UCSD-AML1 (cell line): ENCODE results near the gene TMF1.

Experiments
- DNase-seq: peaks from one replicate; lab custom pipeline; 2025; ENCODE audit not compliant: unreplicated experiment; lab: John Stamatoyannopoulos, UW

Gene TMF1

DNA sequence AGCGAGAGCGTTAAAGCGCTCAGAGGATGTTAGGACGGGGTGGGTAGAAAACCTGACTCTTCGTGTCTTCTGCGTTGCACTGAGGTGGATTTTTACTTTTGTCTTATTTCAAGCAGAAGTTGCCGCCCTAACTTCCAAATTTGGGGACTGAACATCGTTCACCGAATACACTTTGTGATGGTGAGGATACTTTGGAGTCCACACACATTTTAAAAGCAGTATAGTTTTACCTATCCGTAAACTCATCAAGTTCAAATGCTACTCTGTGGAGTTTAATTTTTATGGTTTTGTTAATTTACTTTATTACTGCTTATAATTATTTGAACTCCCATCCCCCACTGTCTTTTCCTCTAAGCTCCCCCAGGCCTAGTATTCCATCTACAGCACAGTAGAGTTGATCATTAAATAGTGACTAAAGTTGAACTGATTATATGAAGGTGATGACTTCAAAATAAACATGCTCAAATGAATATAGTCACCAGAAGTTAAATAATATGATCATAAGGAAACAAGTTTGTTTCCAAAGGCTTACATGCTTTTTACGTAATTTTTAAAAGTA is 38.0 kb downstream of the TMF1 start:
- no peak for DNase-seq

DNA sequence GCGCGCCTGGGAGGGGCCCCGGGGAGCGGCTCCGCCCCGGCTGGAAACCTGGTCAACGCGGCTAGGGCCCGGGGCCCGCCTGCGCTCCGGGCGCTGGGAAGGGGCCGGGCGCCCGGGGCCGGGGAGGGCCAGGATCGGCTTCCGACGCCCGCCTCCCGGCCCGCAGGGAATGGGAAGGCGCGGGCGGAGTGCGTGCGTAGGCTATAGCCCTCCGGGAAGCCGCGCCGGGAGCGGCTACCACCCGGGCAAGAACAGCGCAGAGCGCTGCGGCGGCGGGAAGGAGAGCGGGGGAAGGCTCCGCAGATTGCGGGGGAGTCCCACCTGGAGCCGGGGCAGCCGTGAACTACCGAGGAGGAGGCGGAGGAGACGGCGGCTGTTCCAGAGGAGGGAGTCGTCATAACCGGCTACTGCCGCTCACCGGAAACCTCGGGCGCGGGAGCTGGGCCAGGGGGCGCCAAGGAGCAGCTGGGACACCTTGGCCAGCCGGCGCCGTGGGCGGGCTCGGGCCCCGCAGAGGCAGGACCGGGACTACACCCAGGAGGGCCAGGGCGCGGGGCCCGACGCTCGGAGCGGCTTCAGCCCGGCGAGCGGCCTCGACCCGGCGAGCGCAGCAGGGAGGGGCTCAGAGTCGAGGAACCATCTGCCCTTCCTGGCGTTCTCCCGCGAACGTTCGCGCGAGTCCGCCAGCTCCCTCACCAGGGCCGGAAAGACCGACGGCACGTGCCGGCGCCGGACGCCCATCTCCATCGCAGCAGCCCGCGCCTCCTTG is 38.7 kb downstream of the TMF1 start, which contains the start of gene EOGT:
Gene EOGT, minus strand, starts transcription at position 432 of the 769 bp plus-strand sequence. CDS start 3,838 bp downstream, outside the sequence.
- peak; percentile 88 for DNase-seq

DNA sequence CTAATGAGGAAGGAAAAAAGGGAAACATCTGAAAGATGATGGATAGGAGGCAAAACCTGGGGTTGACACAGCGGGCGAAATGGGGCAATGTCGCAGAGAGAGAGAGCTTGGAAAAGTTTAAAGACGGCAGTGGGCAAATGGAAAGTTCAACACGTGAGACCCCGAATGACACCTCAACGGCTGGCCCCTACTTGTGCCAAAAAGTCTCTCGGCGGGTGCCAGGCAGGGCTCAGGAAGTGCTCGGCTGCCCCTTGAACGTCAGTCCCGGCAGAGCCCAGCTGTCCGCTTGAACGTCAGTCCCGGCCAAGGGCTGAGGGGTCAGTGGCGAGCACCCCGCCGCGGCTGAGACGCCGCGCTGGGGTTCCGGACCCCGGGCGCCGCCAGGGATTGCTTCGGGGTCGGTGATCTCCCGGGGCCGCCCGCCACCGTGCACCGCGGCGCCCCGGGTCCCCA is 39.3 kb downstream of the TMF1 start:
- peak; percentile 60 for DNase-seq

DNA sequence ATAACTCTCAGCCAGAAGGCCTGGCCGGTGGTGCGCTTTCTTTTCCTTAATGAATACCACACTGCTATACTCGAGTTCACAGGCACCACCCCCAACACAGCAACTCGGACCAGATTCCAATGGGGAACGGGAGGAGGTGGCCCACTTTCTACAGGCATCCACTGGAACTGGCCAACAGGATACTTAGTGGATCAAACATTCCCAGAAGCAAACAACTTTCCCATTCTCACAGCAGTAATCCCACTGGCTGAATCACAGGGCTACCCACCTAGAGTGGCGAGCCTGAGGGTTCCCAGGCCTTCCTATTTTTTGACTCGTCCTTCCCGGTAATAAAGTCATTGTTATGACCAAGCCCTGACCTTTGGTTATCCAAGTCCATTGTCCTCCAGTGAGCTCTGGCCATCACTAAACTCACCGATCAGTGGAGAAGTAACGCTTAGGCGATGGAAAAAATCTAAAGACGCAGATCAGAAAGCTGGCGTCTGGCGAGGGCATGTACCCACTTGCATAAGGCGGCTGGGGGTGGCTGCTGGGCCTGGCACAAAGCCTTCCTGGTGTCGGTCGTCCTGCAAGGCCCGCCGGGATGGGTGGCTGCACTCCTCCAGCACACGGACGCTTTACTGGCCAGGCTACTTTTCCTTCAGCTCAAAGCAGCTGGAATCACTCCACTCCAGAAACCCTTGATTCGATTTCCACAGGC is 39.9 kb downstream of the TMF1 start:
- no peak for DNase-seq

DNA sequence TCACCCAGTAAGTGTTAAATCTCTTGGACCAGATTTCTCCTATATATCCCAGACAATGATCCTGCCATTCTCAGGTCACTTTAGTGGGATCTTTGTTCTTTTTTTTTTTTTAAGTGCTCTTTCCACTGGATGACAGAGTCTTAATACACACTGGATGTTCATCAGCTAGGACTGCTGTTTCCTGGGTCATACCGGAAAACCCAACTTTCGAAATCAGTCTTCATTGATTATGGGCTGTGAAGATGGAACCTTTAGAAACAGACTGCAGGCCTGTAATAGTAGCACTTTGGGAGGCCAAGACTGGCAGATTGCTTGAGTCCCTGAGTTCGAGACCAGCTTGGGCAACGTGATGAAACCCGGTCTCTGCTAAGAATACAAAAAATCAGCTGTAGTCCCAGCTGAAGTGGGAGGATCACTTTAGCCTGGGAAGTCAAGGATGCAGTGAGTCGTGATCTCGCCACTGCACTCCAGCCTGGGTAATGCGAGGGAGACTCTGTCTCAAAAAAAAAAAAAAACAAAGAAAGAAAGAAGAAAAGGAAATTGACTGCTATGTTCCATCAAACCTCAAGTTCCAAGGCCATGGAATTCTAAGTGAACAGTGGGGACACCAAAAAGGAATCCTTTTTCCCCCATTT is 40.9 kb downstream of the TMF1 start:
- no peak for DNase-seq

DNA sequence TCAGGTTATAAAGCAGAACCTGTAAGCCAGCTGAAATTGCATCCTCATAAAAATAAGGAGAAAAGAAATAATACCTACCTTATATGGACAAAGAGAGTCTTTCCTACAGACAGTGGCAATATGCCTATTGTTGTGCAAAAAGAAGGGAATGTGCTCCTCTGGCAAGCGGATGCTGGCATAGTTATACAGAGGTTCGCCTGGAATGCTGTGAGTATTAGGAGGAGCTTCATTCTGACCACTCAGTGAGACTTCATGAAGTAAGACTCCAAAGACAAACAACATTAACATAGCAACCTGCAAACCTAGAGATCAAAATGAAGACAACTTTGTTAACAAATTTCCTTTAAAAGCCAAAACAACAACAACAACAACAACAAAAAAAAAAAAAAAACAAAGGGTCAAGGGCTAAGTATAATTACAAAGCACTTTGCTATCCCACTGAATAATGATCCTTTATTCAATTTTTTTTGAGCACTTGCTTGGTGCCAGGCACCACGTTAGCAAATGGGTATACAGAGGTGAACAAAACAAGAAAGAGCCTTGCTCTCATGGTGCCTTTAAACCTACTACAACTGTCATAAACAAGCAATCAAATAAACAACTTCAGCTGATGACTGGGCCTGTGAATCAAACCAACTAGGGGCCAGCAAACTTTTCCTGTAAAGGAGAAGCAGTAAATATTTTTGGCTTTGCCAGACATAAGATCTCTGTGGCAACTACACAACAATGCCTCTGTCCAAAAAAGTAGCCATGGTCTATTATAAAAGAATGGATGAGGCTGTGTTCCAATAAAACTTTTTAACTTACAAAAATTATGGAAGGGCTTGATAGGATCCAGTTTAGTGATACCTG is 42.3 kb downstream of the TMF1 start:
- no peak for DNase-seq

DNA sequence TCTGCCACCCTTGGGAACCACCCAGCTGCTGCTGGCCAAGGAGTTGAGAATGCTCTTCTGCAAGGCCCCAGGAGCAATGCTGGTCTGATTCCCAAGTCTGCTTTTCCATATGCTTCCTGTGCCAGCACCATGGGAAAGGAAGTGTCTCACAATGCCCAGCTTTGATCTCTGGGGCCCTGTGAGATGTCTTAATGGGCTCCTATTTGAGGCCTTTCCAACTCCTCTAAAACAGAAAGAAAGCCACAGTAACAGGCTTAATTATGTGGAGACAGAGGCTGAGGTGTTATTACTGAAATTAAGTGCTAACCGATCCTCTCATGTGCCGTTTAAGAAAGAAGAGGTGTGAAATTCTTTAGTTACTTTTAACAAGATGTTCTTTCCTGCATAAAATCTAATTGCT is 43.2 kb downstream of the TMF1 start:
- no peak for DNase-seq

DNA sequence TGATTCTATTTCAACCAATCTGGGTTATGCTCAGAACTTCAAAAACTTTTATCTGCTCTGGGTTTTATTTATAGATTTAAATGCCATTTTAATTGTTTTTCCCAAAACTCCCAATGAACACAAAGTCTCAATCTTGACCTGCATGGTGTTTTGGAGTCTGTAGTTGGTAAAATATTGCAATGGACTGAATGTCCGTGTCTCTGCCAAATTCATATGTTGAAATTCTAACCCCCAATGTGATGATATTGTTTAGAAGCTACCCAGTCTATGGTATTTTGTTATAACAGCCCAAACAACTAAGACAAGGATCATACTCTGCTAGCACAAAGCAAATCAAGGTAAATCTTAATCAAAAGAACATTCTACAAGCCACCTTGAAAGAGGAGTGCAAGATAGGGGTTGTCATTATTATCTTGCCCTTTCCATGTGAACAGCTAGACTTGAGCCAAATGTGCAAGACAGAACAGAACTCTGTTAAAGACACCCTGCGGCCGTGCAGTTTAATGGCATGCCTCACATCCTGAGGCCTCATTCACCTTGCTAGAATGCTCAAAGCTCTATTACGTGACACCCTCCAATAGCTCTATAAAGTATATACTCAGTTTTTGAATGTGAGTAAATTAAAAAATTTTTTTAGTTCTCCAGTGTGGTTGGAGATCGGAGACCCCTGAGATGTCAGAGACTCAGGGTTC is 46.2 kb downstream of the TMF1 start:
- DNase-seq, result no peak

DNA sequence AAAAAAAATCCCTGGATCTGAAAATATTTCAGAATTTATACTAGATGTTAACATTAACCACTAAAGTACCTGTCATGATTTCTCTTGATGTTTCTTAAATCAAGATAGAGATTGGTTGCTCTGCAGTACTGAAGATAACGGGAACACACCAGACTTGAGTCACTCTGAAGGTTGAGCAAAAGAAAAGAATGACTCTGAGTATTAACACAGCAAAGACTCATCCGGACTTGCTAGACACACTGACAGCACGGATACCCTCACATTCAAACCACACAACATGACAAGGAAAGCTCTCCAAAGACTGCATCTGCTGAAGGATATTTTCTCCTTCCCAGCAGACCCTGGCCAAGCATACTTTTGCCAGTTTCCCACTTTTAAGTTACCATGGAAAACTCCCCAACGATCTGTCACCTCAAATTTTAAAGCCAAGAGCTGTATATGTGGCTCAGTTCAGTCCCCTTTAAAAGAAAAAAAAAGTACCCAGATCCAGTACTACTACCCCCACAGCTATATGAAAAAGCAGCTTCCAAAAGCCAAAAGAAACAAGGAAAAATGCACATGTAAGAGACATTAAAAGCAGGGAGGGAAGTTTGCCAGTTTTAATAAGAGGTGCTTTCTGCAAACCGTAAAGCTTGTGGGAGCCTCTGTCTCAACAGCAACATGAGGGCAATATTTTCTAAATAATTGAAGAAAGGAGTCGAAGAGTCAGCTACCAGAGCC is 46.9 kb downstream of the TMF1 start:
- DNase-seq, result no peak

DNA sequence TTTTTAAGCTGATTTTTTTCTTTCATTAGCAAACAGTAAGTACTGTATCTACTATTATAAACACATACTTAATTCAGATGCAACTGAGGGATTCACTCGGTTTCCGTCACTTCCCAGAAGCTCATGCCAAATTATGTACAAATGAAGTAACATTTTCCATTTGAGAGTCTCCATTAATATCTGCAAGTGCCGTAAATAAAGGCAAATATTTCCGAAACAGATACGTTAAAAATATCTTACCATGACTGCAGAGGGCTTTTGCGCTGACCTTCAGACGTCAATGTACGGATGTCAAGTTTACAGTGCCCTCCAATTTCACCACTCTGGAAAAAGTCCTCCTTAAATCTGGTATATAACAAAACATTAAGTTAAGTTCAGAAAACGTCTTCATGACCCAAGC is 48.0 kb downstream of the TMF1 start:
- DNase-seq, result no peak

DNA sequence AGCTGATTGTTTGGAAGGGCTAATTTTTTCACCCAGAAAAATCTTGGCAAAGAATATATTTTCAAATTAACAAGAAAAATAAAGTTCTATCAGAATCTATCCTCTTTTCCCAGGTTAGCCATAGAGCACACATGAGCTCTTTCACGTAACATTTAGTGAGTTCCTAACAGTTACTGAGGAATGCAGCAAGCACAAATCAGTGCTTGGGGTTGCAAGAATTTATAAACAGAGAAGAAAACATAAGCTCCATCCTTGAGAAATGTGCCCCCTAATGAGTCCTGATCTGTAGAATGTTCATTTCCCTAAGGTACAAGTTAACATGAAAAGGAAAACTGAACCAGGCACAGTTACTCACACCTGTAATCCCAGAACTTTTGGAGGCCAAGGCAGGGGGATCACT is 52.5 kb downstream of the TMF1 start:
- DNase-seq, result no peak

DNA sequence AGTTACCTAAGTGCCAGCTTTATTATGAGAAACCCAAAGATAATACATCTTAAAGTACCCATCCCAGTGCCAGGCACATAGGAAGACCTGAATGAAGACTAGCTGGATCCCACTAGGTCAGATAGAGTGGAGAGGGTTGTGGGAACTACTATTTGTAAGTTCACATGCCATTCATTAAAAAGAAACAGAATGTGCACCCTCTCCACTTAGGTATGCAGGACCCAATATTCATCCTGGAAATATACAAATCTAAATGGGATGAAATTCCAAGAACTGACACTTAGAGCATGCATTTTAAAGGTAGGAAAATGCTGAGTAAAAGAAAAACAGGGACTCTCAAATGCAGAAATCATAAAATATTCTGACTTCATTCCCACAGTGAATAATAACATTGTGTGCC is 53.0 kb downstream of the TMF1 start:
- no peak for DNase-seq

DNA sequence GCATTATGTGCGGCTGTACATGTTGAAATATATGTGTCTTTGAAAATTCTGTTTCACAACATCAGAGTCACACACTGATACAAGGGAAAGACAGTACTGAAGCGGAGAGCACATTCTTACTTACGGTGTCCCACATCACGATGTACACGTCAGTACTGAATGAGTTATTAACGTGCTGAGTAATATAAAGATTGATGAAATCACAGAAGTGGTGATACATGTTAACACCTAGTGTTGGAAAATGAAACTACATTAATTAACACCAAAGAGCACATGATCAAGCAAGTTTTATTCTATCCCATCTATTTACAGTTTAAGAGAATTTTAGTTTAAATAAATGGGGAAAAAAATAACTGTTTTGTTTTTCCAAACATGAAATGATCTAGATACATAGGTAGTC is 54.2 kb downstream of the TMF1 start:
- no peak for DNase-seq

DNA sequence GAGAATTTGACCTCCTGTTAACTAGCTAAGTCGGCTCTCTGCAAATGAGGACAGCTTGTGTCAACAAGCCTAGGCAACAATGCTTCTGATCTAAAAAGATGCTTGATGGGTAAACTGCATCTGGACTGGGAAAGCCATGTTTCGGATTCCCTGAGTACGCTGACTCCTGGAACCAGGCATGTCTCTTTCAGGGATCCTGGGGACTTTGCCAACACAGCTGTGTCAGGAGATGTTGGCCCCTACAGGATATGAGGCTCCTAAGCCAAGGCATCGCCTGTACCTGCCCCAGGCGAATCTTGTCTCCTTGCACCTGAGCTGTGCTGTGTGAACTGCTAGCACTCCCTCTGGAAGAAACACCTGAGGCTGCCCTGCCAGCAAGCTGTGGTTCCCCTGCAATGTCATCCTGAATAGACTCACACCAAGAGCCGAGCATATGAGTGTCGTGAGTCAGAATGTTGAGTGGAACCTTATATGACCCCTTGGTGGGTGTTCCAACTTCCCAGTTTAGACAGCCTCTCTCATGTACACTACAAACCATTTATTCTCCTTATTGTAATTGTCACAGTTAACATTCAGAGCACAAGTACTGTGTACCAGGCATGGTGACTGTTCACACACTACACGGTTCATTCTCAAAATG is 55.7 kb downstream of the TMF1 start:
- no peak for DNase-seq

DNA sequence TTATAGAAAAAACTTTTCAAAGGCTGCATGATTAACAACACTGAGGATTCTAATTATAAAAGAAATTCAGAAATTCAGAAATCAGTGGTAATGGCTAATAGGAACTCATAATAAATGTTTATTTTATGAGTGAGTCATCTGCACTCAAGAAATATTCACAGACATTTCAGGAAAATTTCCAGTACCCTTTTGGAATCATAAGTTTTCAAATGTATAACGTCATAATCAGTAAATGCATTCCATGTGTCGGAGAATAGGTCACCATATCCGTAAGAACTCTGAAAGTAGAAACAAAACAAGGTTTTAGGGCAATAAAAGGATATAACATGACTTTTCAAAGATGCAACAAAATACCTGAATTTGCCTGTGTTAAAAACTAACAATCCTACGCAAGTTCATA is 63.4 kb downstream of the TMF1 start:
- DNase-seq, result no peak

DNA sequence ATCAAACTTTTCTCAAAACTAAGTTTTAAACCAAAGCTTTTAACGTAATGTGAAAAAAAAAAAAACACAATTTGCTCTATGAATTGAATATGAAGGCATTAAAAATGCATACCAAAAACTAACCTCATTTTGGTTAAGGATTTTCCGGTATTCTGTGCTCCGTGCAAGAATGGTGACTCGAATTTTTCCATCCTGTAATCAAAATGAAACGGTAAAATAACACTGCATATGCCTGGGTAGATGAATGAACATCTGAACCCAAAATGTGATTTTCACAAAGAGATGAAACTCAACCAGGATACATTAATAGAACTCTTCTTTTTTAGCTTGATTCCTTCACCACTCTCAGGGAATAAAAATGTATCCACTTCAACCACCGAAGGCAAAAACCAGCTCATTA is 64.8 kb downstream of the TMF1 start:
- DNase-seq, result no peak

DNA sequence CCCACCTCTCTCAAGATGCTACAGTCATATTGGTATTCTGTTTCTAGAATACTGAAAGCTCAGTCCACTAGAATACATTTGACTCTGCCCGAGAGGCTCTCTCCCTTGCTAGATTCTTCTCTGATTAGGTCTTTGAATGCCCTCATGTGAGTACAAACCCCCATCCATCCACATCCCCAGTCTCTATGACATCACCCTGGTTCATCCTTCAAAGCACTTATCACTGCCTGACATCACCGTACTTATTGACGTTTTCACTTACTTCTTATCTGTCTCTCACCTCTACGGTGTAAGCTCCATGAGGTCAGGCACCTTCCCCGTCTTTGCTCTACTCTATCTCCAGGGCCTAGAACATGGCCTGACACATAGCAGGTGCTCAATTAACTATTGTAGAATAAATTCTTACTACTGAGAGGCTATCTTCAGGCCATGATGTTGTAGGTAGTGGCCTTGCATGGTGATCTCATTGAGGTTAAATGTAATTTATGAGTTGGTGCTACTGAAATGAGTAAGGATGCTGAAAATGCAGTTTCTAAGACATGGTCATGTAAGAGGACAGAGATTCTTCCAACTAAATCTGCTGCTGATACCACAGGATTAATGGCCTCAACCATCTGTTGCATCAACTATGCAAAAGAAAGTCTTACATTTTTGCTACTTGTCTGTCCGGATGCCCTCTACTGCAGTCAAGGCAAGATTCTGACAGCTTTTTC is 65.5 kb downstream of the TMF1 start:
- DNase-seq, result no peak

DNA sequence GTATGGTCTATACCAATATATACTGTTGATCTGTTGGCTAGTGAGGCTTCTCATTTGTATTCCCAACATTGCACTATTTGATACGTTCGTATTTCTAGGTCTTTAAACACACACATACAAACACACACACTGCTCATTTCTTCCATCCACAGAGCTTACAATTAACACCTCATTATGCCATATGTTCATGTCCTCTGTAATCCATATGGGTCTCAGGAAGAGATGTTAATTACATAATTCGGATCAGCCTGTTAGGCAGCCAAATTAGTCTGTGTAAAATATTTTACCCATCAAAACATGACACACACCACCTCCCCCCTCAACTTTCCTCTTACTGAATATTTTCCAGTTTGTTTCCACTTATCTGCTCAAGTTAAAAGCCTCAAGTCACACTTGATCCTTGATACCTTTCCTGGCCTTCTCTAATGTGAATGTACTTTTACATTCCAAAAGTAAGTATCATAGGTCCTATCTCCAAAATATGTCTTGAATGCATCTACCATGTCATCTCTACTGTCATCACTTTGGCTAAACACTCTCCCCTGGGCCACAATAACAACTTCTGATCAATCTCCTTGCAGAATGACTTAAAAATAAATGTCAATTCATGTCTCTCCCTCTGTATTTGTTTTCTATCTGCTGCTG is 66.9 kb downstream of the TMF1 start:
- DNase-seq, result no peak
